ENCODE data around the gene APBA2. TPM values are rescaled to one million over a fixed set of nuclear protein-coding genes. Genes with fewer than 3 reads are reported as not detected.

APBA2 gene
- polyA plus RNA-seq, 3 donors: 0.97 to 2.9 (median 1.8) TPM

DNA sequence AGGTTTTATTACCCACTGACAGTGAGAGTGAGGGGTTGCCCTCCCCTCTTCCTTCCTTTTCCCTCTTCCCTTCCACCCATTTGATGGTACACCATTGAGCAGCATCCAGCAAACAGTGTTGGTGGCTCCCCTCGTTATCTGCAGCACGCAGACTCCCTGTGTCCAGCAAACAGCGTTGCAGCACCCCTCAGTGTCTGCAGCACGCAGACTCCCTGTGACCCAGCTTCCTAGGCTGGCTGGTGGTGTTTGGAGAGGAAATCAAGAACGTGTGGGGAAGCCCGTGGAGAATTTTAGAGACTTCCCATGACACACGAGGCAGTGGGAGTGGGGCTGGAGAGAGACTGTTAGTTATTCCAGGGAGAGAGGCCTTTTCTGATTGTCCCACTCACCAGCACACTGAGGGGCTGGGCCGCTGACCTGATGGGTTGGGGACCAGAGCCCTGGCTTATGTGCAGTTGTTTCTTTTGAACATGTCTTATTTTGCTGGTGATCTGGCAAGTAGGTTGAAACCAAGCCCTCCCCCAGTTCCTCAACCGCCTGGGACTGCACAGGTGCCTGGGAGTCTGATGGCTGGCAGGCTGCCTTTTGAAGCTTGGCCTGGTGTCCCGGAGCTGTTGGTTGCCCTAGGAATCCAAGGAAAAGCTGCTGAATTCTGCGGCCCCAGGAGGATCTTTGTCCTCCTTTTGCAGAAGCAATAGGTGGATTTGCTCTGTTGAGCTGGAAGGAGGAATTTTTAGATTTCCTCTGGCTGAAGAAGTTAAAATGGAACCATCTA is 19.0 kb downstream of the APBA2 start:
- WGBS, 3 donors: 50 to 68% (median 51%) methylated on average over 11 of the region's 11 CpGs
- H3K27ac ChIP-seq (ENCODE audit: low read depth, low read length): no peak overlapping the region

DNA sequence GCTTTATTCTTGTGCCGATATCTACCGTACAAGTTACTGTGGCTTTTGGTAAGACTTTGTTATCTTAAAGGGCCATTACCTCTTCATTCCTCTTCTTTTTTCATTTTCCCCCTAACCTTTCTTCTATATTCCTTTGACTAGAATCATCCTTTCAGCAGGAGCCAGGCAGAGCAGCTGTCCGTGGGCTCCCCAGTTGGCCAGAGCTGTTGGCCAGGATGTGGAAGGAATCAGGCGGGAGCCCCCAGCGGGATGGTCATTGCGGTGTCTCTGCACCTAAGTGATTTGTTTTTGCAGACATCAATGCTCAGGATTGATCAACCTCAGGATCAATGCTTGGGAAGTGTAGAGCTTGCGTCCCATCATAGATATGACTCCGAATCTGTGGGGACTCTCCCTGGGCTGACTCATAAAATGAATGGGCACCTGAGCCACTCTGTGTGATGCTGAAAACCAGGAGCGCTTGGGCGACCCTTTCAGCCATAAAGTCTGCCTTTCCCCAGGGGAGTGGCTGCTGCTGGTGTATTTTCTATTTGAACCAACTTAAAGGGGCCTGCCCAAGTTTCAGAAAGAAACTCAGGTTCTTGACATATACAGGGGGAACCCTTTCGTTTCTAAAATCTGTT is 21.7 kb downstream of the APBA2 start:
- WGBS, 3 donors: 90 to 94% (median 91%) methylated on average over 11 of the region's 11 CpGs
- H3K27ac ChIP-seq (ENCODE audit: low read depth, low read length): no peak overlapping the region

DNA sequence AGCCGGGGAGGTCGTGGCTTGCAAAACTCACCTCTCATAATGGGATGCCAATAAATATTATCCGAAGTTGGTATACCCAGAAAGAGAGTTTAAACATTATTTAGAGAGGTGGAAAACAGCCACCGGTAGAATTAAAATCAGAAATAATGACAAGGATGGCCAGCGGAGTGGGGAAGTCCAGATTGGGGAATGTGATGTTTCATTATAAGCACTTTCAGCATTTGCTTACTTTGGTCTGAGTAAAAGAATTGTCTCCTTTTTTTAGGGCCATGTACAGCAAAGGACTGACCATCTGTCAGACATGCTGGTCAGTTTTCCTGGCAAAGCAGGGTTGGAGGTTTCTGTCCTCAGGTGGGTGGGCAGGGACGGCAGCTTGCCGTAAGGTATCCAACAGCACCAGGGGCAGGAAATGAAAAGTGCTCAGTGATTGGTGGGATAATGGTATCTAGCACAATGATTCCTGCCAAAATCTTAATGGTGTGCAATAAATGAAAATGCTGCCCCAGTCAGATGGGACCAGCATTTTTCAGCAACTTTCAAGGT is 24.3 kb downstream of the APBA2 start:
- H3K27ac ChIP-seq (ENCODE audit: low read depth, low read length): no peak overlapping the region
- WGBS, 3 donors: 88 to 91% (median 88%) methylated on average over 7 of the region's 7 CpGs

DNA sequence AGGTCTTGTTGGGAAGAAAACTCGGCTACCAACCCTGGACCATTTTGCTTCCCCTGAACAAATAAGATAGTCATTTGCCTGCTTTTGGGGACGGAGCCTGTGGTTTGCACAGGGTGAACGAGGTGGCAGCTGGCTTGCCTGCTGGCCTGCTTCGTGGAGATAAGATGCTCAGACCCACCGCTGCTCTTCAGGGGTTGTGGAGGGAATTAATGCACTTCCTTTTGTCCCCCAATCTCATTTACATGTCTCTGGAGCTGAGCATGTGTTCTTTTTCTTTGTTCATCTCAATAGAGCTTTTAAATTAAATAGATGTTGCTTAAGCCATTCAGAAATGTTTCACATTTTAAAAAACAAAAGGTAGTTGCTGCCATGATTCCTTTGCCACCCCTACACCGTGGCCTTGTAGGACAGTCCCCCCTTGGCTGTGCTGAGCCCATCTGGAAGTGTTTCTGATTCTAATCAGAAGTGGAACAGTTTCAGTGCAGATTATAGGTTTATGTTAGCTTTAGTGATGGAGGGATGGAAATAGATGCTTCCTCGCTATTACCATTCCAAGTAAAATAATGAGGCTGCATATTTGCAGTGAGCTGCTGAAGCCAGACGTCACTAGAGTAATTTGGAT is 25.6 kb downstream of the APBA2 start:
- no peak overlapping the region for H3K27ac ChIP-seq (ENCODE audit: low read depth, low read length)
- WGBS, 3 donors: 48 to 56% (median 56%) methylated on average over 8 of the region's 8 CpGs

DNA sequence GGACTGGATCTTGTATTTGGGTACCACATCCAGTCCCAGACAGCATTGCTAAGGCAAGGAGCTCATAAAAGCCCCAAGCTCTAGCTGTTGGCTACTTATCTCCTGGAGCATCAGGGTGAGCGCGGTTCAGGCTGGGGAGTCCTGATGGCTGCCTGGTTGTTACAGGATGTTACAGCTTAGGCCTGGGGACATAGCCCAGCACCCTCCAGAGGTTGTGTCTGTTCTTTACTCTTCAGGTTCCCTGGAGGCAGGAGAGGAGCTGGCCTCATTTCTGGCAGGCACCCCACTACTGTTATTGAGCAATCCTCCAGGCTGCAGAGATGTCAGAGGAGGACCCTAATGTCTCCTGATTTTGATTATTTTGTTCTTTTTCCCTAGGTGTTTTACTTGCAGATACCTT is 26.6 kb downstream of the APBA2 start:
- H3K27ac ChIP-seq (ENCODE audit: low read depth, low read length): no peak overlapping the region
- WGBS, 3 donors: 82 to 87% (median 84%) methylated on average over 2 of the region's 2 CpGs

DNA sequence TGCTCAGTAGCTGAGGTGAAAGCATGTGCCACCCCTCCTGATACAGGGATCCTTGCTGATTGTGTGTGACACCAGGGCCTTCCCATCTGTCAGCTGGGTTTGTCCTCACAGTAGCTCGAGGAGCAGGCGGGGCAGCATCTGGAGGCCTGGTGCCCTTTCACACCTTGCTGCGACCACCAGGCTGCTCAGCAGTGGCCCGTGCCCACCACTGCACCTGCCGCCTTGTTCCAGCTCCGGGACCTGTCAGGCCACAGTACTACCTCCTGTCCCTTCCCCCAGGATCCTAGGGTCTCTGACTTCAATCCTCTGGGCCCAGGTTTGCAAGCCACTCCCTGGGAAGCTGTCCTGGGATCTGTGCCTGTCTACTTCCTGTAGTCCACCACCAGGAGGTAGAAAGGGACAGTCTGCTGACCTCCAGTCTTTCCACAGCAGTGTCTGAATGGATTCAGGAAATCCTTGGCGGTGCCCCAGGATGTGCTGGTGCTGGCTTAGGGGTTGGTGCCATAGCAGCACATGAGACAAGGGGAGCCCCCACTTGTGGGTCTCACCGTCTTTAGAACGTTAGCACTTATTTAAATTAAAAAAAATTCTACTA is 27.5 kb downstream of the APBA2 start:
- H3K27ac ChIP-seq (ENCODE audit: low read depth, low read length): no peak overlapping the region
- 84 to 93% (median 88%) methylated on average over 9 of the region's 9 CpGs for WGBS, 3 donors

DNA sequence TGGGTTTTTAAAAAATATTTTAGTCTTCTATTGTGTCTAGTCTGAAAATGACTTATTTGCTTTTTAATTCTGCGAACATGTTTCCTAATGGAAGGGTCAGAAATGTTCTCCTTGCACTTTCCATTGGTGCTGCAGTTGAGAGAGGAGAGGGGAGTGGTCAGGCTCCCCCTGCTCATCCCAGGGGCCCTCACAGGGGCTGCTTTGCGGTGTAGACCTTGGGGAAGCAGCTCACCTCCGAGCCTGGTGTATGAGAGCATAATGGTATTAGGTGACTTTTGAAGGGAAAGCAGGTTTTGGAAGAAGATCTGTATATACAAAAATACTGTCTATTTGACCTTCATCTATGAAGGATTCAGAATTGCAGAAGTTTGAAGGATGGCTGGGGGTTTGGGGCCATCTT is 28.3 kb downstream of the APBA2 start:
- 79 to 87% (median 85%) methylated on average over 3 of the region's 3 CpGs for WGBS, 3 donors
- H3K27ac ChIP-seq (ENCODE audit: low read depth, low read length): no peak overlapping the region

DNA sequence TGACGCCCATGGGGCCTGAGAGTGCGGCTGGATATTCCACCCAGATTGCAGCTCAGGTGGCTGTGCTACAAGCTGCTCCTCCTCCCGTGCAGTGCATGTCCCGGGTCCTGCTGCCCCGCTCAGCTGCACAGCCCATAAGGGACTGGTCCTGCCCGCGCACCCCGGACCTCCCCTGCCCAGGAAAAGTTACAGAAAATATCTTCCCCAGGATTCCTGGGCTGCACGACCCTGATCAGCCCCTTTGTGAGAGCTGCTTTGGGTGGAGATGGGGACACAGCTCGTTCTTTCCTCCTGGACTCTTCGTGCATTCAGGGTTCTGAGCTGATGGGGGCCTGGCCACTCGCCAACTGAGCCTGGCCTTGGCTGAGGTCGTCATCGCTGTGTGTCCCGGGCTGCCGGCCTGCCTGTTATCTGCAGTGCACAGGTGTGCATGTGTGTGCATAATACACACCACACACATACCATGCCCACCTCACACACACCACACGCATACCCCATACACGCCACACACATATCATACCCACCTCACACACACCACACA is 28.8 kb downstream of the APBA2 start:
- 58 to 81% (median 80%) methylated on average over 18 of the region's 18 CpGs for WGBS, 3 donors
- H3K27ac ChIP-seq (ENCODE audit: low read depth, low read length): no peak overlapping the region

DNA sequence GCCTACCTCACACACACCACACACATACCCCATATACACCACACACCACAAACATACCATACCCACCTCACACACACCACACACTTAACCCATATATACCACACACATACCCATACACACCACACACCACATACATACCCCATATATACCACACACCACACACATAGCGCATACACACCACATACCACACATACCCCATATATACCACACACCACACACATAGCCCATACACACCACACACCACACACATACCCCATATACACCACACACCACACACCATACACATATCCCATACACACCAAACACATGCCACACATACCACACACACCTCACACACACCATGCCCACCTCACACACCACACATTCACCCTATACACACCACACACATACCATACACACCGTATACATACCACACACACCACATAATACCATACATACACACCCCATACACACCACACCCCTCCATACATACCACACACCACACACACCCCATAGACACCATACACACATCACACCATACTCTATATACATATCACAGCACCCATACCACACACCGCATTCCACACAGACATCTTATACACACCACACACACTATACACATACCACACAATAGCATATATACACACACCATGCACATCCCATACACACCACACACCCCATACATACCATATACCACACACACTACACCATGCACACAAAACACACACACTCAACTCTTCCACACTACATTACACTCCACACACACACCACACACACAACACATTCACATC is 29.5 kb downstream of the APBA2 start:
- WGBS, 3 donors: 96 to 98% (median 97%) methylated on average over 3 of the region's 3 CpGs
- no peak overlapping the region for H3K27ac ChIP-seq (ENCODE audit: low read depth, low read length)

DNA sequence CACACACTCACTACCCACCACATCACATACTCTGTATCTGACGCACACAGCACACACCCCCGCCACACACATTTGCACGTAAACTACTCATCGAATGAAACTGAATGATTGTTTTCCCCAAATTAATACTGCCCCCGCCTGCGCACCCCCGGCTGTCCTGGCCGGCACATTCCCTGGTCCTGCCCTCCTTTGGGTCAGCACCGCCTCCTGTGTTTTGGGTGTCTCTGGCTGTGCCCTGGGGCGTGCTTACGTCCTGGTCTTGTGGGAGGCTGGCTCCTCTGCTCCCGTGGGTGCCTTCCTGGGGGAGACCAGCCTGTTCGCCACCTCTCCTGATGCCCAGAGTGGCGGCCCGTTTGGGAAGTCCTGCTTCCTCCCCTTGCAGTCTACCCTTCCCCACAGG is 30.2 kb downstream of the APBA2 start:
- 89 to 90% (median 89%) methylated on average over 15 of the region's 15 CpGs for WGBS, 3 donors
- no peak overlapping the region for H3K27ac ChIP-seq (ENCODE audit: low read depth, low read length)

DNA sequence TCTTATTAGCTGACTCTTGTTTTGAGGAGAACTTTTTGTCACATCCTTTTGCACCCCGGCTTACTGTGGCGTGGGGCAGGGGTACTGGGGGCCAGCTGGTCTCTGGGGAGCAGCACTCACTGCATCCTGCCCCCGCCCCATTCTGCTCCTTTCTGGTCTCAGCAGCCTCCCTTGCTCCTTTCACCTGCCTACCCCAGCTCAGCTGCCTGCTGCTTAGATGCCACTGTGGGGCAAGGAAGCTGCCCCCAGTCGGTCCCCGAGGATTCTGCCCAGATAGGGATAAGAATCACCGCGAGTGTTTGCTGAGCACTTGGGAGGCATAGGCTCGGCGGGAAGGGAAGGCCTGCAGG is 32.0 kb downstream of the APBA2 start:
- 69 to 76% (median 70%) methylated on average over 9 of the region's 9 CpGs for WGBS, 3 donors
- no peak overlapping the region for H3K27ac ChIP-seq (ENCODE audit: low read depth, low read length)

DNA sequence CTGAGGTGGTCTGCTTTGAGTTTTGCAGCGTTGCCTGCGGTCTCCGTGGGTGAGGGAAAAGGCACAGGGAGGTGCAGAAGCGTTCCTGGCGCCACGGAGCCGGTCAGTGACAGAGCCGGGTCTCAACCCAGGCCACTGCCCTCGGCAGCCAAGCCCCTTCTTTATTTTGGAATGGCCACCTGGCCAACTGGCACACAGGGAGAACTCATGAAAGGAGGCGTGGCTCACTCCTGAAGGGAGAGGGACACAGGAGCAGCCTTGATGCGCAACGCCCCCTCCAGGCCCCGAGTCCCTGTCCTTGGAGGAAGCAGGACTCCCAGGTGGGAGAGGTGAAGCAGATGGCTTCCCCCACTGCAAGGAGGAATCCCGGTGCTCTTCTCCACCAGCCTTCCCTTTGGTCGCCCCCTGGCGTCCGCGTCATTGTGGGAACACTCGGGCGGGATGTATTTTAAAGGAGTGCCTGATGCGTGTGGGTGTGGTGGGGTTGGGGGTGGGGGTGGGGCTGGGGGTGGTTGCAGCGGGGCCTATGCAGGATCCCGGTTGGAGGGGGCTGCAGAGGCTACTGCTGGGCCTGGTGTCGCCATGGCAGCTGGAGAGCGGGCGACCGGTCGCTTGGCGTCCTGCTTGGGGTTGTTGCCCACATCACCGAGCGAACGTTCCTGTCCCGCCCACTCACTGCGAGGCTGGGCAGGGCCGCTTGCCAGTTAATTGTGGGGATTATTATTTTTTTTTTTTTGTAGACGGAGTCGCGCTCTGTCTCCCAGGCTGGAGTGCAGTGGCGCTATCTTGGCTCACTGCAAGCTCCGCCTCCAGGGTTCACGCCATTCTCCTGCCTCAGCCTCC is 32.6 kb downstream of the APBA2 start:
- 61 to 64% (median 61%) methylated on average over 39 to 41 of the region's 41 CpGs for WGBS, 3 donors

DNA sequence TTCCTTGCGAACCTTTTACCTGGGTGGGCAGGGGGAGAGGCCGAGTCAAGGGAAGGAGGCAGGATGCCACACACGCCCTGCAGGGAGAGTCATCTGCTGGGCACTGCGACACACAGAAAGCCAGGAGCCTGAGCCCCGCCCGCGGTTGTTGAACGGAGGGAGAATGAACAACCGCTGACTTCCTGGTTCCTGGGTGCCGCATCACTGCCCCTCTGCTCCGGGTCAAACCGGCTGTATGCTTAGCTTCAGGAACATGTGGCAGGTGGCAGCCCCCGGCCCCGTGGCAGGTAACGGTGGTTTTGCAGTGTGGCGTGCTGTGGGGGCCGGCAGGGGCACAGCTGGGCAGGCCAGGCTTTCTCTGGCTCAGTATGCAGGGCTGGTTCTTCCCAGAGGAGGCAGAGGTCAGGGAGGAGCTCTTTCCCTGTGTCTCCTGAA is 33.4 kb downstream of the APBA2 start:
- no peak overlapping the region for H3K27ac ChIP-seq (ENCODE audit: low read depth, low read length)
- whole genome bisulfite sequencing, 3 donors: 84 to 85% (median 84%) methylated on average over 14 to 17 of the region's 17 CpGs

More for the DNA sequence above, 32.6 kb downstream of the APBA2 start:
- no peak overlapping the region for H3K27ac ChIP-seq (ENCODE audit: low read depth, low read length)

DNA sequence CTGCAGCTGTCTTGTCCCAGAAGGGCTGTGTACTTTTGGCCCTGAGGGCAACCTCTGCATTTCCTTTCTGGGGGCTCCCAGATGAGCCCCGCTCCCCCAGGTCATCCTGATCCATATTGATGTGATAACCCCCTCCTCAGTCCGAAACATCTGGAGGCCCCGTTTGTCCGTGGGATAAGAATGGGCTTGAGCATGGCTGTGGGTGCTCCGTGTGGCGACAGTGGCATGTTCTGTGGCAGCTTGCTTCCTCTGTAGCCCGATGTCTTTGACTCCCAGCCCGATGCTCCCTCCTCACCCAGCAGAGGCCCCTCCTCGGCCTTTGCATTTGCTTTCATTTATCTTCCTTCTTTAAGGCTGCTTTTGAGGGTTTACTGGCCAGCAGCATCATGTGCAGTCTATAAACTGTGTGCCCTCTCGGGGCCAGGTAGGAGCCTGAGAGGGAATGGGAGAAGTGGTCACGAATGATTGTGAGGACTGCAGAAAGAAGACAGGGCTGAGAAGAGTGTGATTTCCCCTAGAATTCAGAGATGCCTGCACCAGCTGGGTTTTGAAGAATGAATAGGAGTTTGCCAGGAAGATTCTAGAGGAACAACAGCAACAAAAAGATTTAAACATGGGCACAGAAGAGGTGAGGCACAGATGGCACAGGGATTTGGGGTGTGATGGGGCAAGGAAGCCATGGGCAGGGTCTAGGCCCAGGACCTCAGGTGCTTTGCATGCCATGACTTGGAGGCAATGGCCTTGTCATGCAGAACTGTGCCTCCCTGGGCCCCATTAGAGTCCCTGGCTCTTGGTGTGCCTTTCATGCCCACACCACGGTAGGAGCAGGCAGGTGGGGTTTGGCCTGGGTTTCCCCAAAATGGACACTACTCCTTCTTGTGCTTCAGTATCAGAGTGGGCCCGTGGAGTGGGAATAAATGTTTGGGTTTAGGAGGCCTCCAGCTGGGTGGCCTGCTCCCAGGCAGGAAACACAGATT is 34.2 kb downstream of the APBA2 start:
- WGBS, 3 donors: 81 to 94% (median 83%) methylated on average over 13 of the region's 13 CpGs
- no peak overlapping the region for H3K27ac ChIP-seq (ENCODE audit: low read depth, low read length)

DNA sequence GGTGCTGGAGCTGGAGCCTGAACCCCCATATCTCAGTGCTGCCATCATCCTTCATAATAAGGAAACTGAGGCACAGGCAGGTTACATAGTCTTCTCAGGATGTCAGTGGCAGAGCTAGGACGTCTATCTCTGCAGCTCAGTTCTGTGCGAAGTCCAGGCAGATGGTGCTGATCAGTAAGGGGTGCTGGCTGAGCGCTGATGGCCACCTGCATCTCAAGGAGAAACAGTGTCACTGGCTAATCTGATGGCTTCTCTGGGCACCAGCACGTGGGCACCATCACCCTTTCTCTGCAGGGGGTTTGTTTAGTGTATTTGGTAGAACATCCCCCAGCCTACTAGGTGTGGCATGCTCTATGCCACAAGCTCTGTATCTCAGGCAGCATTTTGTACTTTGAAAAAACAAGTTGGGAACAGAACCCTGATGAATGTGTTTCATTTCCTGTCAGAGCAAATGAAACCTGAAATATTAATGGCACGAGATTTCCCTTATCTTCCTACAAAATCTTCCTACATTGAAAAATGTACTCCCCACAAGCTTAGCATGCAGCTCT is 35.1 kb downstream of the APBA2 start:
- H3K27ac ChIP-seq (ENCODE audit: low read depth, low read length): no peak overlapping the region
- WGBS, 3 donors: 58 to 68% (median 67%) methylated on average over 5 of the region's 5 CpGs

DNA sequence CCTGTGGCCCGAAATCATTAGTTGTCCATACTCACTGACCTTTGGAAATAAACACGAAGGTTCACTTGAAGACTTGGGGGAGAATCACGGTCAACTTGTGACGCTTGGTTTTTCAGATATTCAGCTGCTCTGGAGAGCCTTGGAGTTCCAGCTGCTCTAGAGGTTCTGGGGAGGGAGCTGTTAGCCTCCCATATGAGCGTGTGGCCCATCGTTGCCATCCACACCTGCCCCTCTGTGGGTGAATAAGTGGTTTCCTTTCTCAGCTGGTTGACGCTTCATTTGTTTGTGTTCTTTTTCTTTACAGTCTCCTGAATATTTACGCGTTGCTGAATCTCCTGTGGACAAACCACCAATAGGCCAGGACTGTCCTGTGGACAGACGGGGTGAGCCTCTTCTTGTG is 35.6 kb downstream of the APBA2 start:
- 75 to 79% (median 76%) methylated on average over 10 of the region's 10 CpGs for WGBS, 3 donors
- no peak overlapping the region for H3K27ac ChIP-seq (ENCODE audit: low read depth, low read length)
